ENCODE data around the gene OR10H4.
"Not testable (repeated sequence)": the region's sequence is repeated elsewhere in the genome, so short reads cannot be mapped to it uniquely, and the experiment has no call there.

Gene OR10H4

DNA sequence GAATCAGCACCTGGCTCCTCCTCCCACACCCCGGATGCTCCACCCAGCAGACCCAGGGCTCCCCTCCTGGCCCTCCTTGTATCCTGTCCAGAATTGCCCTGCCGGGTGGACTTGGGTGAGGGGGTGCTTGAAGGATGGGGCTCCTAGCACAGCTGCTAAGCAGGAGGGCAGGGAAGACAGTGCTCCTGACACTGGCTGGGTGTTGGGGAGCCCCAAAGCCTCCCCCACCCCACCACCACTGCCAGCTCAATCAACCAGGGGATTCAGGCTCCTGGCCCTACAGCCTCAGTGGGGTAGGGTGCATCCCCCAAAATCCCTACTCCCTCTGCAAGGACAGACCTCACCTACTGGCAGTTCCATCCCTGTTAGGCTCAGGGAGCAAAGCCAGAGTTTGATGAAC is 11.9 kb upstream of the OR10H4 start:
- DNase-seq = no peak

GRCh38 chr19:15937771-15938170 is 11.0 kb upstream of the OR10H4 start:
- no peak for DNase-seq

DNA sequence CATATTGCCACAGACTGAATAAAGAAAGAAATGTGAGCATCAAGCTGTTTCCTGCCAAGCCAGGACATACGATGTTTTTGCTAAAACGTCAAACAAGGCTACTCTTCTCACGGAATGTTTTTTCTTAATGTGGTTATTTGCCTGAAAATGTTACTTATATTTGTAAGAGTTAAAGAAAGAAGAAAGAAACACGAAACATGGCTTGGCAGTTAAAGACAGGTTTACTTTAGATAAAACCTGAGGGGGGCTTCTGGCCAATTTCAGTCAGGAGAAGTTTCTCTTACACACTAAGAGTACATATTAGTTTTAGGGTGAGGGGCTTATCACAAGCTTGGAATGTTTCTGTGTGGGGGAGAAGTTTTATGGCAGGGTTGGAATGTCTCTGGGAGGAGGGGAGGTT is 4.4 kb upstream of the OR10H4 start:
- DNase-seq = no peak

- DNase-seq = no peak
These were observed 3.5 kb upstream of the OR10H4 start for GRCh38 chr19:15945301-15945700.

DNA sequence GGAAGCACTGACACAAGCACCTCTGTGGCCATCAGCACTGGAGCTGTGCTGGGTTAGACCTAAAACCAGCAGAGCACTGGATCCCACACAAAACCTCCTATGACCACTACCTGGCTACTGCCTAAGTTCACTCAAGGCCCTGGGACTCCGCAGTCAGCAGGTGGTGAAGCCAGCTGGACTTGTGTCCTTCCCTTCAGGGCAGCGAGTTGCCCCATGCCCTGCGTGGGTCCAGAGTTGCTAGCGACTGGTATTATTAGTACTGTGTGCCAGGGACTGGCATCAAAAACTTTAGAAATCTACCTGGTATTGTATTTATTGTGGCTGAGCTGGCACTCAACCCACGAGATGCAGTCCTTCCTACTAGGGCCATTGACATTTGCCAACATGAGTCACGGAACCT is 6.0 kb downstream of the OR10H4 start:
- no peak for DNase-seq

DNA sequence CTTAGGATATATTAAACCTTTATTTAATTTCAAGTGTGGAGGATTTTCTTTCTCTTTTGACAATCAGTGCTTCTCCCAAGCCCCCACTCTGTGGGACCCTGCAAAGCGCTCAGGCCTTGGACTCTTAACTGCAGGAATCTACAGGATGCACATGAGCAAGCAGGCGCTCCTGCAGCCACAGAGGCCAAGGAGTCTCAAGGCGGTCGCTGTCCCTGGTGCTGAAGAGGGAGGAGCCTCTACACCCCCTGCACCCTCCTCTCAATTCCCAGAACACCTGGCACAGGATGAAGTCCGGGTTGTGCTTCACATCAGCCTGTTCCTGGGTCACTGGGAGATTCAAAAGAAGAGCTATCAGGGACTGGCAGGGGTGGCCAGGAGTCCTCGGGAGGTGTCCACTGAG is 13.5 kb downstream of the OR10H4 start:
- no peak for DNase-seq

DNA sequence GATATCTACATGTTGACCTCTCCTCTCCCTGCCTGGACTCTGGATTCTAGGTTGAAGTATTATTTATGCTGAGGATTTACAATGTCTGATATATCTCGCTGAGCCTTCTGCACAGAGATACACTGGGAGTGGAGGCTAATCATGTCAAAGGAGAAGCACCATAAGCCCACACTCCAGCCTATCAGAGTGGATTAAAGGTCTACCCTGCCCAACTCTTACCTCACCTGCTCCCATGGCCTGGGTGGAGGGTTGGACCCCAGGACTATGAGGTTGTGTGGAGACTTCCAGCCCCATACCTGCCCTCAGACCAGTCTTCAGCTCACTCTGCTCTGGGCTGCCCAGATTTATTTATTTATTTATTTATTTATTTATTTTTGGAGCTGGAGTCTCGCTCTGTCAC is 15.4 kb downstream of the OR10H4 start:
- no peak for DNase-seq

GRCh38 chr19:15971224-15971780 is 22.5 kb downstream of the OR10H4 start:
- no peak for DNase-seq

- not testable (repeated sequence) for DNase-seq
These were observed 23.2 kb downstream of the OR10H4 start for GRCh38 chr19:15972043-15972442.

DNA sequence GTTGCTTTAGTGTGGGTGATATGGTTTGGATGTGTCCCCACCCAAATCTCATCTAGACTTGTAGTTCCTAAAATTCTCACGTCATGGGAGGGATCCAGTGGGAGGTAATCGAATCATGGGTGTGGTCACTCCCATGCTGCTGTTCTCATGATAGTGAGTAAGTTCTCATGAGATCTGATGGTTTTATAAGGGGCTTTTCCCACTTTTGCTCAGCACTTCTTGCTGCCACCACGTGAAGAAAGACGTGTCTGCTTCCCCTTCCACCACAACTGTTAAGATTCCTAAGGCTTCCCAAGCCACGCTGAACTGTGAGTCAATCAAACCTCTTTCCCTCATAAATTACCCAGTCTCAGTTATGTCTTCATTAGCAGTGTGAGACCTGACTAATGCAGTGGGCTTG is 26.0 kb downstream of the OR10H4 start:
- no peak for DNase-seq

- no peak for DNase-seq
These were observed 28.3 kb downstream of the OR10H4 start for GRCh38 chr19:15976836-15977689.

GRCh38 chr19:15977690-15978089 is 28.9 kb downstream of the OR10H4 start:
- no peak for DNase-seq

DNA sequence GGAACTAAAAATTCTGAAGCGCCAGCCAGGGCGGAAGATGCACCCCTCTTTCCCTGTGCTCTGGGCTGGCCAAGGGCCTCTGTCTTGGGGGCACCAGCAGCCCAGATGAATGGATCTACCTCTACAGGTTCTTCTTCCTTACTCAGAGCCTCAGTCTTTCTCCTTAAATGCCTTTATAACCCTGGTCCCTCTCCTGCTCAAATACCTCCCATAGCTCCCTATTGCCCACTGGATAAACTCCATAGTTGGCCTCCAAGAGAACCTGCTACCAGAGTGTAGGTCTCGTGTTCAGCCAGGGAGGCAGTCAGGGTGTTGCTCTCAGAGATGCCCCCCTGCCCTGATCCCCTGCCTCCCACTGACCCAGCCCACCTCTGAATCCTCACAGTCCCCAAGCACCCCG is 30.5 kb downstream of the OR10H4 start:
- DNase-seq = no peak

DNA sequence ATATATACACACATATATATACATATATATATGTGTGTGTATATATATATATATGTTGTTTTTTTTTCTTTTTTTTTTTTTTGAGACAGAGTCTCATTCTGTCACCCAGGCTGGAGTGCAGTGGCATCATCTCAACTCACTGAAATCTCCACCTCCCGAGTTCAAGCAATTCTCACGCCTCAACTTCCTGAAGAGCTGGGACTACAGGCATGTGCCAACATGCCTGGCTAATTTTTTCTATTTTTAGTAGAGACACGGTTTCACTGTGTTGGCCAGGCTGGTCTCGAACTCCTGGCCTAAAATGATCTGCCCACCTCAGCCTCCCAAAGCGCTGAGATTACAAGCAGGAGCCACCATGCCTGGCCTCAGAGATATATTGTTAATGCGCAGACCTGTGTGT is 37.0 kb downstream of the OR10H4 start:
- not testable (repeated sequence) for DNase-seq

DNA sequence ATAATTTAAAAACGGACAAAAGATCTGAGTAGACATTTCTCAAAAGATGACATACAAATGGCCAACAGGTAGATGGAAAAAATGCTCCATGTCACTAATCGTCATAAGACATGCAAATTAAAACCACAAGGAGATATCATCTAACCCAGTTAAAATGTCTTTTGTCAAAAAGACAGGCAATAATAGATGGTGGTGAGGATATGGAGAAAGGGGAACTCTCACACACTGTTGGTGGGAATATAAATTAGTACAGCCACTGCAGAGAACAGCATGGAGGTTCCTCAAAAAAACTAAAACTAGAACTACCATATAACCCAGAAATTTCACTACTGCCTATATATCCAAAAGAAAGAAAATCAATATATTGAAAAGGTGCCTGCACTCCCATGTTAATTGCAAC is 37.9 kb downstream of the OR10H4 start:
- no peak for DNase-seq

DNA sequence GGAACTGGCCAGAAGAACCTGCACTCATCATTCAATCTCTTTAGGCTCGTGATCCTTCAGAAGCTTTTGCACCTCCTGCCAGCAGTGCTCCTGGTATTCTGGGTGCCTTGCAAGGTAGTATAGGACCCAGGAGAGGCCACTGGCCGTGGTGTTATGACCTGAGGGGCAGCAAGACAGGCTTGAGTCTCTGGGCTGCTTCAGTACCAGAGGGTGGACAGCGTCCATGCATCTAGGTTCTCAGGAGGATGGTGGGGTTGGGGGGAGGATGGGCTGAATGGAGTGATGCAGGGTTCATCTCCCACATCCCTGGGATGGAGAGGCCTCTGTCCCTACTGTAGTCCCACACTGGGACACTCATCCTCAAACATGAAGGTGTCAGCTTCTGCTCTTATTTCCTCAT is 41.1 kb downstream of the OR10H4 start:
- DNase-seq = no peak

DNA sequence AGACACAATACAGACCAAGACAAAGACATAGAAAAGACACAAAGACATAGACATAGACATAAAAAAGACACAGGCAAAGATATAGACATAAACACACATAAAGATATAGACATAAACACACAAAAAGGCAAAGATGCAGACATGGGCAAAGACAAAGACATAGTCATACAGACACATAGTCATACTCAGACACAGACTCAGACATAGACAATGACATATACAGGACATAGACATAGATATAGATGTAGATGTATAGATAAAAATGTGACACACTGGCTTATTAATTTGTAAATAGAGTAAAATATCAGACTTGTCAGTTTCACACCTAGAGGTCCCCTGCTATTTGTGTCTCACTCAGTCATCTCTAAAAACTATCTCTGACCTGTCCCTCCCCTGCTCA is 42.8 kb downstream of the OR10H4 start:
- DNase-seq = no peak

DNA sequence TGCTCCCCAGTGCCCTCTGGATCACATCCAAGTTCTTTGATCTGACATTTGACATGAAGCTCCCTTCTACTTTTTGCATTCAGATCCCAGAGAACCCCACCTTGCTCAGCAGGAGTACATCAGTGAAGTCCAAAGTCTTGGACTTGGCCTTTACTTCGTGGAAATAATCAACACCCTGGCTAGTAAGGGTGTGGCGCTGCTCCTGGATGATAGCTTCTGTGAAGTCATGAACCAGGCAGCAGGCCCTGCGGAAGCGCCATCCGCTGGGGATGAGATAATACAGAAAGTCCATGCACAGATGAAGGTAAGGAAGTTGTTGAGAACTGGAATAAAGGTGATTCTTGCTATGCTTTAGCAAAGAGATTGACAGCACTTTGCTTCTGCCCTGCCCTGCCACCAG is 43.2 kb downstream of the OR10H4 start:
- DNase-seq = no peak

GRCh38 chr19:15995536-15995935 is 46.7 kb downstream of the OR10H4 start:
- no peak for DNase-seq

- no peak for DNase-seq
These were observed 49.4 kb downstream of the OR10H4 start for GRCh38 chr19:15998166-15998565.

Measured in anterior cingulate cortex (tissue), 58 donors.